Measurements from ENCODE around the gene GPR35. TPM values are rescaled to one million over a fixed set of nuclear protein-coding genes. Genes with fewer than 3 reads are reported as not detected.
"Not testable (repeated sequence)": the region's sequence is repeated elsewhere in the genome, so short reads cannot be mapped to it uniquely, and the experiment has no call there.

The GPR35 gene
- total RNA-seq, 1 experiment from 2014 or later: not detected

GRCh38 chr2:240615396-240615795 lies 9.9 kb upstream of the GPR35 start:
- no peak for DNase-seq (ENCODE audit: low read depth, low spot score)
- in situ Hi-C loops (cut with HindIII; ENCODE audit: low pct_unique_long_range_greater_than_20kb, low sequenced_read_pairs): no loop called here

GRCh38 chr2:240615820-240616547 lies 9.3 kb upstream of the GPR35 start:
- no peak for DNase-seq (ENCODE audit: low read depth, low spot score)
- in situ Hi-C loops (cut with HindIII; ENCODE audit: low pct_unique_long_range_greater_than_20kb, low sequenced_read_pairs): no loop called here

- in situ Hi-C loops (cut with HindIII; ENCODE audit: low pct_unique_long_range_greater_than_20kb, low sequenced_read_pairs); DNase-seq (ENCODE audit: low read depth, low spot score): not testable (repeated sequence)
Observed at GRCh38 chr2:240616860-240617666, 8.2 kb upstream of the GPR35 start.

- no peak for DNase-seq (ENCODE audit: low read depth, low spot score)
- in situ Hi-C loops (cut with HindIII; ENCODE audit: low pct_unique_long_range_greater_than_20kb, low sequenced_read_pairs): no loop called here
Observed at GRCh38 chr2:240618776-240619175, 6.5 kb upstream of the GPR35 start.

GRCh38 chr2:240619506-240620148 lies 5.7 kb upstream of the GPR35 start:
- DNase-seq (ENCODE audit: low read depth, low spot score): no peak
- in situ Hi-C loops (cut with HindIII; ENCODE audit: low pct_unique_long_range_greater_than_20kb, low sequenced_read_pairs): no loop called here

GRCh38 chr2:240620149-240620731 lies 5.0 kb upstream of the GPR35 start:
- in situ Hi-C loops (cut with HindIII; ENCODE audit: low pct_unique_long_range_greater_than_20kb, low sequenced_read_pairs): no loop called here
- DNase-seq (ENCODE audit: low read depth, low spot score): no peak

- DNase-seq (ENCODE audit: low read depth, low spot score): no peak
- in situ Hi-C loops (cut with HindIII; ENCODE audit: low pct_unique_long_range_greater_than_20kb, low sequenced_read_pairs): no loop called here
Observed at GRCh38 chr2:240620859-240621258, 4.4 kb upstream of the GPR35 start.

- in situ Hi-C loops (cut with HindIII; ENCODE audit: low pct_unique_long_range_greater_than_20kb, low sequenced_read_pairs): no loop called here
Observed at GRCh38 chr2:240622060-240622411, 3.2 kb upstream of the GPR35 start.

GRCh38 chr2:240622531-240623235 lies 2.6 kb upstream of the GPR35 start:
- no peak for DNase-seq (ENCODE audit: low read depth, low spot score)
- in situ Hi-C loops (cut with HindIII; ENCODE audit: low pct_unique_long_range_greater_than_20kb, low sequenced_read_pairs): no loop called here

More at GRCh38 chr2:240622060-240622411, 3.2 kb upstream of the GPR35 start:
- DNase-seq (ENCODE audit: low read depth, low spot score): no peak

GRCh38 chr2:240623531-240624010 lies 1.7 kb upstream of the GPR35 start:
- DNase-seq (ENCODE audit: low read depth, low spot score): no peak
- in situ Hi-C loops (cut with HindIII; ENCODE audit: low pct_unique_long_range_greater_than_20kb, low sequenced_read_pairs): no loop called here

- in situ Hi-C loops (cut with HindIII; ENCODE audit: low pct_unique_long_range_greater_than_20kb, low sequenced_read_pairs): no loop called here
- no peak for DNase-seq (ENCODE audit: low read depth, low spot score)
Observed at GRCh38 chr2:240624011-240624949, 1.0 kb upstream of the GPR35 start.

- no peak for DNase-seq (ENCODE audit: low read depth, low spot score)
- in situ Hi-C loops (cut with HindIII; ENCODE audit: low pct_unique_long_range_greater_than_20kb, low sequenced_read_pairs): no loop called here
Observed at GRCh38 chr2:240626531-240627300, 1.4 kb downstream of the GPR35 start.

- no peak for DNase-seq (ENCODE audit: low read depth, low spot score)
- in situ Hi-C loops (cut with HindIII; ENCODE audit: low pct_unique_long_range_greater_than_20kb, low sequenced_read_pairs): no loop called here
Observed at GRCh38 chr2:240627736-240628506, 2.6 kb downstream of the GPR35 start.

- no peak for DNase-seq (ENCODE audit: low read depth, low spot score)
- in situ Hi-C loops (cut with HindIII; ENCODE audit: low pct_unique_long_range_greater_than_20kb, low sequenced_read_pairs): no loop called here
Observed at GRCh38 chr2:240628507-240628807, 3.2 kb downstream of the GPR35 start.

GRCh38 chr2:240628808-240629618 lies 3.7 kb downstream of the GPR35 start:
- no peak for DNase-seq (ENCODE audit: low read depth, low spot score)
- in situ Hi-C loops (cut with HindIII; ENCODE audit: low pct_unique_long_range_greater_than_20kb, low sequenced_read_pairs): no loop called here
